HG03064 (cell line): ENCODE results near the gene NTSR2.

Source experiments
- ATAC-seq: cut with Tn5 transposase; IDR thresholded peaks from one replicate; pipeline ENCODE4 v1.9.1; 2021; ENCODE audit warnings: low read depth; ENCODE audit not compliant: unreplicated experiment

The NTSR2 gene

DNA sequence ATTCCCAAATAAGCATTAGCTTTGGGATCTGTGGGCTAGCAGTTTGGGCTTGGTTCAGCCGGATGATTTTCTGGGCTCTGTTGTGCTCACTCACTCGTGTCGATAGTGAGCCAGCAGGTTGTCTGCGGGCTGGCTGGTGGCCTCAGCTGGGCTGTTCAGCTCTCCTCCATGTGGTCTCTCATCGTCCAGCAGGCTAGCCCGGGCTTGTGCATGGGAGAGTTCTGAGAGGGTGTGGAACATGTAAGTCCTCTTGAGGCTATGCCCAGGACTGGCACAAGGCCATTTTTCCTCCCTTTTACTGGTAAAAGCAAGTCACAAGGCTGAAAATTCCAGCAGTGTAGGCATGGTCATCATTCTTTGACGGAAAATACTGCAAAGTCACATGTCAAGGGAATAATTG lies 38.5 kb downstream of the NTSR2 start:
- ATAC-seq, result no peak

DNA sequence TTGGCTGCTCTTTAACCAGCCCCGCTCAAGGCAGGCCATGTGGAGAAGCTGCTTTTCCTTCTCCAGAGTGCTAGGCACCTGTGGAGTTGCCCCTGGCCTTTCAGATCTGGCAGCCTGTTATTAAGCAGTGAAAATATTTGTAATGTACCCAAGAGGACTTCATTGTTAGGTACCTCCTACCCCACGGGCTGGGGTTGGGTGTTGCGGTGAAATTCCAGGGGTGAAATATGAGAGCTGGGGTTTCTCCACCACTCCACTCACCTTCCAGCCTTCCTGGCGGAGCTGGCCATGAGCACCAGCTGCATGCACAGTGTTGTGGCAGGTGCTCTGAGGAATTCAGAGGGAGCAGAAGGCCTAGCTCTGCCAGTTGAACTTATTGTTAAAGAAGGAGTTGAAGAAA lies 39.1 kb downstream of the NTSR2 start:
- no peak for ATAC-seq

DNA sequence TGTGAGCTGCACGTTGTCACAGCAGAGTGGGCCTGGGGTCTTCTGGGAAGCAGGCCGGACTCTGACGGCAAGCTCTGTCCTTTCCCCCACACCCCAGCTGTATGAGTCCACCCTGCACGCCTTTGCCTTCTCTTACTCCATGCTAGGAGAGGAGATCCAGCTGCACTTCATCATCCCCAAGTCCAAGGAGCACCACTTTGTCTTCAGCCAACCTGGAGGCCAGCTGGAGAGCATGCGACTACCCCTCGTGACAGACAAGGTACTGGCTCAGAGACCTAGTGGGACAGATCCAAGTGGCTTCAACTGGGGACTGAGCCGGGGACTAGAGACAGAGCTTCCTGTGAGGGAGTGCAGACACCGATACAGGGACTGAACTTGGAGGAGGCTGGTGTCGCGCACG lies 40.1 kb downstream of the NTSR2 start:
- ATAC-seq, result no peak

DNA sequence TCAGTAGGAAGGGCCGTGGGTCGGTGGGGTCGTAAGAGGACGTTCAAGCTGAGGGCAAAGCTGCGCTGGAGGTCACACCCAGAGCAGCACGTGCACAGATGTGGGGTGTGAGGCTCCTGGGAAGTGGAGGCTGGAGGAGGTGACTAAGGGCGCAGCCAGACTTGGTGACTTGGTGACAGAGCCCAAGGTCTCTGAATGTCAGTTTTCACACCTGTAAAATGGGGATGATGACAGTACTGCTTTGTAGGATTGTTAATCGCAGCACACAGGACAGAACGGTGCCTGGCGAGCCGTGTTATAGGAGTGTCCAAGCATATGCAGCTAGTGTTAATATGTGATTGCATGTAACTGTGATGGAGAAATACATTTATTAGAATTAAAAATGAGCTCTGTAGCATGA lies 40.8 kb downstream of the NTSR2 start:
- no peak for ATAC-seq

DNA sequence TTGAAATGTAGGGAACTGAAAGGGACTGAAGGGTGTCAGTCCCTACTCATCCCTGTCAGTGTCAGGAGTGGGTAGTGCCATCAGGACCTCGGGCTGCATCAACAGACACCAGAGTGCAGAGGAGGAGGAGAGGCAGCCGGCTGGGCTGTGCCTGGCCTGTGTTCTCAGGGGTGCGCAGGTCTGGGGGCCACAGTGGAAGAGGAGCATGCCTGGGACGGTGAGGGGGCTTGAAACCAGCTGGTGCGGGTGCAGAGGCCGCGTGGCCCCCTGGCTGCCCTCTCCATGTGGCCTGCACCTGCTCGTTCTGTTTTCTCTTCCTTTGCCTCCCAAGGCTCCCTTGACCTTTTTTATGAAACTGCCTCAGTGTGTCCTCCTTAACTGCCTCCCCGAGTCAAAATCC lies 41.3 kb downstream of the NTSR2 start:
- ATAC-seq, result no peak

DNA sequence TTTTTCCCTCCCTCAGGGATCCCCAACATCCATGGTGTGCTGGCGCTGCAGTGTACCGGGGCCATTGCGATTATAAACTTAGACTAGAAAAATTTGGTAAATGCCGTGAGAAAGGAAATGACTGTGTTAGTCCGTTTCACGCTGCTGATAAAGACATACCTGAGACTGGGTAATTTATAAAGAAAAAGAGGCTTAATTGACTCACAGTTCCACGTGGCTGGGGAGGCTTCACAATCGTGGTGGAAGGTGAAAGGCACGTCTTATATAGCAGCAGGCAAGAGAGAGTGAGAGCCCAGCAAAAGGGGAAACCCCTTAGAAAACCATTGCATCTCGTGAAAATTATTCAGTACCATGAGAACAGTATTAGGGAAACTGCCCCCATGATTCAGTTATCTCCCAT lies 44.3 kb downstream of the NTSR2 start:
- no peak for ATAC-seq

DNA sequence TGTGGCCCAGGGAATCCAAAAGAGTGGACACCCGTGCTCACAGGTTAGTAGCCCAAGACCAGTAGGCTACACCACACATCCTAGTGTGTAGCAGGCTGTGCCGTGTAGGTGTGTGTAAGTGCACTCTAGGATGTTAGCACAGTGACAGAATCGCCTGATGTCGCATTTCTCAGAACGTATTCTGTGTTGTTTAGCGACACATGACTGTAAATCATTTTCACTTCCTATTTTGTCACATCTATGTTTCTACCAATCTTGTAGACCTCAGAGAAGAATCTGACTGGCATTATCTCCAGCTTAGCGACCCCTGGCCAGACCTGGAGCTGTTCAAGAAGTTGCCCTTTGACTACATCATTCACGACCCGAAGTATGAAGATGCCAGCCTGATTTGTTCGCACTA lies 45.1 kb downstream of the NTSR2 start:
- no peak for ATAC-seq

DNA sequence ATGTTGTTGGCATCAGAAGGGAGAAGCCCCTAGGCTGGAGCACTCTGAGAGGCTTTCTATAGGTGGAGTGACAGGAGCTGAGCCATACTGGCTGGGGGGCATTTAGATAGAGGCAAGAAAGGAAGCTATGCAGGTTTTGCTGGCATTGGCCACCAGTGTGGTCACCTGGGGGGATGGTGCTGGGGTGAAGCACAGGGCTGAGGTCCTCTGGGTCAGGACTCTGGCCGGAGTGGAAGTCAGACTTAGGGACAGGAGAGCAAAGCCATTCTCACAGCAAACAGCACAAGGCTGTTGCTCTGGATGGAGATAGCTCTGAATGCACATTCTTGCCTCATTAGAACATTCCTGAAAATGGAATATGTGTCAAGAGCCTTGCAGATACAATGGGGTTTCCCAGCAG lies 47.4 kb downstream of the NTSR2 start:
- no peak for ATAC-seq

DNA sequence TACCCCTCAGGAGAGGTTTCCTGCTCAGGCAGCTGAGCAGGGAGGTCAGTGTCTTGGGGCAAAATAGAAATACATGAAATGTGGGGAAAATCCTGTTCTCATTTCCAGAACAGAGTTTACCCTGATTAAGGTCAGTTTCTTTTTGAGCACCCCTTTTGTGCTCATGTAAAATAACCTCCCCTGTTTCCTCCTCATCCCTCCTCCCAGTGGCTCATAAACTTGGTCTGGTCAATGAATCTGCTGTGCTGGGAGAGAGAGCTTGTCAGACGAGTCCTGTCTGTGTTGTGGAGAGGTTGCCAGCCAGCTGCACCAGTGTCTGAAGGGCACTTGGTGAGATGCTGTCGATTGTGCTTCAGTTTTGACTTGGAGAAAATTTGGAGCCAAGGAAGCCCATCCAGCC lies 48.6 kb downstream of the NTSR2 start:
- ATAC-seq, result no peak

DNA sequence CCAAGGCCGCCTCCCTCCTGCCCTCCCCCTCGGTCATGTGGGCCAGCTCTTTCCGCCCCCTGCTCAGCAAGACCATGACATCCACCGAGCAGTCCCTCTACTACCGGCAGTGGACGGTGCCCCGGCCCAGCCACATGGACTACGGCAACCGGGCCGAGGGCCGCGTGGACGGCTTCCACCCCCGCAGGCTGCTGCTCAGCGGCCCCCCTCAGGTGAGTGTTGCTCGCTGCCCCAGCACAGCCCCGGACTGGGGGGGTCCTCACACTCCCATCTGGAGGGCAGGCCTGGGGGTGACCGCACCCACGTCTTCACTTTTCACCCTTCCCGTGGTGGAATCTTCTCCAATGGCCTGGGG lies 51.3 kb downstream of the NTSR2 start:
- ATAC-seq, result no peak

DNA sequence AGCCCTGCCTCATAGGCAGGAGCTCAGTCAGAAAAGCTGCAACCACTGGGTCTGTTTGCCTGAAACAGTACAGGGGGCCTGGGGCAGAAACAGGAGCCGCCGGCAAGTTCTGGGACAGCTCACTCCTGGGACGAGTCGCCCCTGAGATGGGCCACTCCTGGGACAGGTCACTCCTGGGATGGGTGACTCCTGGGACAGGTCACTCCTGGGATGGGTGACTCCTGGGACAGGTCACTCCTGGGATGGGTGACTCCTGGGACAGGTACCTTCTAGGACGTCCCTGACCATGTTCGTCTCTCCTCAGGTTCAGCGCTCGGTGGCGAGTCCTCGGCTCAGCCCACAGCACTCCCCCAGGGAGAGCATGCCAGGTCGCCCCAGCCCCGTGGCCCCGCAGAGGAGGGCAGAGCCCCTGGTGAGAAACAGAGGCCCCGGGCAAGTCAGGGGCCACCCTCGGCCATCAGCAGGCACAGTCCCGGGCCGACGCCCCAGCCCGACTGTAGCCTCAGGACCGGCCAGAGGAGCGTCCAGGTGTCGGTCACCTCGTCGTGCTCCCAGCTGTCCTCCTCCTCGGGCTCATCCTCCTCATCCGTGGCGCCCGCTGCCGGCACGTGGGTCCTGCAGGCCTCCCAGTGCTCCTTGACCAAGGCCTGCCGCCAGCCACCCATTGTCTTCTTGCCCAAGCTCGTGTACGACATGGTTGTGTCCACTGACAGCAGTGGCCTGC lies 51.8 kb downstream of the NTSR2 start:
- ATAC-seq, result no peak

DNA sequence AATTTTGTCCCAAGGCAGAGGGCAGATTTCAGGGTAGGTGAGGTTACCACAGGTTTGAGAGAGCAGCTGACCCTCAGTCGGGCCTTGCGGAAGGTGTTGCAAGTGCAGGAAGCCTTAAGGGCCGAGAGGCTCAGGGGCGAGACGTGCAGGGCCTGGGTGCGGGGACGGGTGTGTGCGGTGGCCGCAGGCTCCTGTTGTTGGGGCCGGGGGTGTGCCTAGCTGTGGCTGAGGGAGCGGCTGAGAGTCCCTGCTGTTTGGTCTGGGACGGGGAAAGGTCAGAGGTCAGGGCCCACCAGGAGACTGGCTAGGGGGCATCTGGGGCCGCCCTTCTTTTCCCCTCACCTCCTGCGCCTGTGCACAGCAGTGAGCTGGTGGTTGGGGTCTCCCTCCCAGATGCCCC lies 52.5 kb downstream of the NTSR2 start:
- ATAC-seq, result no peak

DNA sequence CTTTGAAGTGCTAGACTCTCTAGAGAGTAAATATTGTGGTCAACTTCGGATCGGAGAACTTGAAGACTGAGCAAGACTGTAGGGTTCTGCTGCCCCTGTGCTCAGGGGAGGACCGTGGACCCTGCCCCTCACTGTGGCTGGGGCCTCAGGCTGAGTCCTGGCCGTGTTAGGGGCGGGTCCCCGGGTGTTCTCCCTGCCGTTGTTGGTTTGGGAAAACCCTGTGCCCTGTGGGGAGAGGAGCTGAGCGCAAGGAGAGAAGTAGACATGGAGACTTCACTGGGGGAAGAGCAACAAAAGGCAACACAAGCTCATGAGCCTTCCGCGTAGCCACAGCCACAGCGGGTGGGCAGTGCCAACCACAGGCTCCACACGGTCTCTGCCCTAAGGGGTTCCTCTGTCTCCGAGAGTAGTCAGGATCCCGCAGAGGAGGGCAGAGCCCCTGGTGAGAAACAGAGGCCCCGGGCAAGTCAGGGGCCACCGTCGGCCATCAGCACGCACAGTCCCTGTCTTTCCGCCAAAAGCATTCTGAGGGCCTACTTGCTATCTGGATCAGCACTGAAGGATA lies 53.1 kb downstream of the NTSR2 start:
- no peak for ATAC-seq

DNA sequence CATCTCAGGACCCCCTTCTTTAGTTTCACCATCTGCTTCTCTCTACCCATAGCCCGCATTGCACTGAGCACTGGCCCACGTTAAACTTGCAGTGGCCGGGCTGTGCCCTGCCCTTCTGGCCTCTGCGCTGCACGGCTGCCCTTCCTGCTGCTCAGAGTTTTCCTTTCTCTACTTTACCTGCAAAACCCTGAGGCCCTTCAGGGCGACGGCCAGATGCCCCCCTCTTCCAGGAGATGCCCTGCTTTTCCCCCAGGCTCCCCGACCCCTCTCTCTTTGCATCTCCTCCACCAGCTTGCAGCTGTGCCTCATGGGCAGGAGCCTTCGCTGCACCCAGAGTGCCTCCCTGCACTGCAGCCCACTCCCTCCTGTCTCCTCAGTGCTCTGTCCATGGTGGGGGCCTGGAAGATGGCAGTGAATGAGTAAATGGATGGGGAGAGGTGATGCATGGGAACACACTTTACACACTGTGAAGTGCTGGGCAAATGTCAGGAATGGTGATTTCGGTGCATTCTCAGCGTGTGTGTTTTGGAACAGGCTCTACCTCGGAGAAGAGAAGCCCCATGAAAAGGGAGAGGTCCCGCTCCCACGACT lies 53.8 kb downstream of the NTSR2 start:
- no peak for ATAC-seq

DNA sequence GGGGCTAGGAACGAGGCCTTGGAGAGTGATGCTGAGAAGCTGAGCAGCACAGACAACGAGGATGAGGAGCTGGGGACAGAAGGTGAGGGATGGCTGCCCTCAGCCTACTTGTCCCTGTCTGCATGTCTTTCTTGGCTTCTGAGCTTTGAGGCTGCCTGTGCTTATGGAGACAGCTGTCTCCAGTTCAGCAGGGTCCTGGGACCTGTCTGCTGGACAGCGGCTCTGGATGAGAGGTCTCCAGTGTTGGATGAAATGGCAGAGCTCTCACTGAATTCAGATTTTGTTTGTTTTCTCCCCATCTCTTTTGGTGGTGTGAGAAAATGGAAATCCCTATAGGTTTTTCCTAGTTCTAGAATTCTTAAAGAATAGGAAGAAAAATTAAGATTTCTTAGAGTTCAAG lies 54.8 kb downstream of the NTSR2 start:
- ATAC-seq, result no peak

DNA sequence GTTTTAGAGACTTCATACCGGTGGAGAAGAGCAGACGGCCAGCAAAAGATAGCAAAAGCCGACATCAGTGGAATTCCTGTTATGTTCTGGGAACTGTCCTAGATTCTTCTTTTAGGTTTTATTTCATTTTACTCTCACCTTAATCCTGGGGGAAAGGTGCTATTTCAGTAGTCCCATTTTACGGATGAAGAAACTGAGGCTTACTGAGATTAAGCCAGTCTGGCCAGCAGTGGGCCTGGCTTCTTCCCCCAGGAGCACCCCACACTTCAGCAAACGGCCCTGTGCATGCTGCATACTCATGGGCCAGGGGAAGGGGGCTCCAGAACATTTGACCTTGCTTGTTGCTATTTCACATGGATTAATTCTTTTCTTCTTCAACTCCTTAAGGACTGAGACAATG lies 56.7 kb downstream of the NTSR2 start:
- no peak for ATAC-seq

DNA sequence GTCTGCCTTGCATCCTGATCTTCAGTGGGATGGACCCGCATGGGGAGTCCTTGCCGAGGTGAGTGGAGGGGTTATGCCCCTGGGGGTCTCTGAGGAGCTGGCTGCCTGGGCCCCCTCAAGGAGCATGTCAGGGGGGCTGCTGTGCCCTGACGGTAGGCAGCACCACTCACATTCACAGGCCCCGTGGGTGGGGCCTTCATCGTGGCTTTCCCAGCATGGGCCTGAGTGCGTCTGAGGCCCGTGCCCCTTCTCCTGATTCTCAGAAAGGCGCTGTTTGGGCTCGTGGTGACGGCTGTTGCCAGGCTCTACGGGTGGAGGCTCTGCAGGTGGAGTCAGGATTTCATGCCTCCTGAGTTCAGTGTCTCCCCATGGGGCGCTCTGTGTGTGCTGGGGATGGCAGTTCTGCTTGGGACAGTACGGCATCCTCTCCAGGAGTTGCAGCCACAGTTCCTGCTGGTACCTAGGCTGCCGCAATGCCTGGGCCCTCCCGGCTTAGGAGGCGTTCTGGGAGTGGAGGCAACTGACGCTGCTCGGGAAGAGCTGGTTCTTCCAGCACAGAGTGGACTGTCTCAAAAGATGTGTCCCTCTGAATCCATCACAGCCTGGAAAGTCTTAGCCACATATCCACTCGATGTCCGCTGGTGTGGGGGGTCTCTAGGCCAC lies 57.3 kb downstream of the NTSR2 start:
- no peak for ATAC-seq

DNA sequence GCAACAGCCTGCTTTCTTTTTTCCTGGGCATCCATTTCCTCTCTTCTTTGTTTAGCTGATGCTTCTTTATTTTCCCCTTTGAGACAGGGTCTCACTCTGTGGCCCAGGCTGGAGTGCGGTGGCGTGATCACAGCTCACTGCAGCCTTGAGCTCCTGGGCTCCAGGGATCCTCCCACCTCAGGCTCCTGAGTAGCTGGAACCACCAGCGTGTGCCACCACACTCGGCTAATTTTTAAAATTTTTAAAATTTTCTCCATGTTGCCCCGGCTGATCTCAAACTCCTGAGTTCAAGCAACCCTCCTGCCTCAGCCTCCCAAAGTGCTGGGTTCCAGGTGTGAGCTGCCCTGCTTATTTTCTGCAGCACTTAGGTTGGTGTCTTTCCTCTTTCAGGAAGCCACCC lies 58.7 kb downstream of the NTSR2 start:
- no peak for ATAC-seq

DNA sequence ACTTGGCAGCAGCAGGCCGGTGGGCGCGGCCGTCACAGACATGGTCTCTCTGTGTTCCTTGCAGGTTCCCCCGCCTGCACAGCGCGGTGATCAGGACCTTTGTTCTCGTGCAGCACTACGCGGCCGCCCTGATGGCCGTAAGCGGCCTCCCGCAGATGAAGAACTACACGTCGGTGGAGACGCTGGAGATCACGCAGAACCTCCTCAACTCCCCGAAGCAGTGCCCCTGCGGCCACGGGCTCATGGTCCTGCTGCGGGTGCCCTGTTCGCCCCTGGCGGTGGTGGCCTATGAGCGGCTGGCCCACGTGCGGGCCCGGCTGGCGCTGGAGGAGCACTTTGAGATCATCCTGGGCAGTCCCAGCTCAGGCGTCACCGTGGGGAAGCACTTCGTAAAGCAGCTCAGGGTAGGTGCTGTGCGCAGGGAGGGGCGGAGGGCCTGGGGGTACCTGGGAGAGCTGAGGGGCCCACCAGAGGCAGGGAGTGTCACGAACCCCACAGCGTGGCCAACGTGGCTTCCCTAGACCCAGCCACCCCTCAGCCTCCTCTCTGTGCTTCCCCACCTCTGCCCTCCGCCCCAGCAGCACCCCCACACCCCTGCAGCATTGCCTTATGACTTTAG lies 59.3 kb downstream of the NTSR2 start:
- no peak for ATAC-seq
